Measurements from ENCODE around the gene MICALL1.

- TF ChIP-seq CTCF (IDR thresholded peaks at IDR 0.05 in 8 of 11, conservative IDR thresholded peaks at IDR 0.05 in 3 of 11) (no peak), POLR2A (IDR thresholded peaks at IDR 0.05) (no peak), POLR2AphosphoS5 (IDR thresholded peaks at IDR 0.05) (no peak)
These were observed 8.3 kb upstream of the MICALL1 start for GRCh38 chr22:37897807-37898206.

All from spleen (tissue), 7 donors.